CD4-positive, CD25-positive, alpha-beta regulatory T cell (primary cell): ENCODE measurements around the gene RPS6KA2. TPM values are rescaled to one million over a fixed set of nuclear protein-coding genes. Genes with fewer than 3 reads are reported as not detected.
A peak's percentile ranks its signal among the peaks of the same experiment; 100 is the strongest.

Experiments
- ATAC-seq, 2 donors: fragments of 150-1000 bp; cut with Tn5 transposase; one replicate each; pipeline ENCODE4 v1.10.0; 2021; ENCODE audit warnings: low read depth in 2 of 2, moderate number of reproducible peaks in 2 of 2, moderate library complexity in 1 of 2
- DNase-seq, 3 donors: peaks; one replicate each; pipeline versions ENCODE4 v3.0.0 to v3.0.0-alpha.2; 2012 to 2022; ENCODE audit warnings: mixed read lengths in 1 of 3
- H3K27ac ChIP-seq: one replicate; pipeline ENCODE4 v1.7.0; 2013; ENCODE audit warnings: mild to moderate bottlenecking, low read length; ENCODE audit not compliant: insufficient read depth, poor library complexity, severe bottlenecking
- H3K27me3 ChIP-seq: one replicate; pipeline ENCODE4 v1.7.0; 2013; ENCODE audit warnings: low read length; ENCODE audit not compliant: control insufficient read depth, insufficient read depth
- H3K36me3 ChIP-seq: one replicate; pipeline ENCODE4 v1.7.0; 2013; ENCODE audit warnings: mild to moderate bottlenecking, low read length, moderate library complexity; ENCODE audit not compliant: control insufficient read depth, insufficient read depth
- H3K4me1 ChIP-seq: 2 replicates; pipeline ENCODE4 v1.7.0; 2013; ENCODE audit warnings: mild to moderate bottlenecking, low read length; ENCODE audit not compliant: insufficient read depth, control insufficient read depth, poor library complexity, severe bottlenecking
- H3K4me3 ChIP-seq: one replicate; pipeline ENCODE4 v1.7.0; 2013; ENCODE audit warnings: low read depth, mild to moderate bottlenecking, low read length, moderate library complexity
- H3K9me3 ChIP-seq, 2 experiments: 1 replicate in 1 of 2; 2 replicates in 1 of 2; pipeline ENCODE4 v1.7.0; 2013; ENCODE audit warnings: low read length in 2 of 2, mild to moderate bottlenecking in 1 of 2, moderate library complexity in 1 of 2; ENCODE audit not compliant: control insufficient read depth in 2 of 2
- H3K27ac Mint-ChIP-seq, 3 donors: one replicate each; pipeline ENCODE4 v1.8.0; 2020 to 2022; ENCODE audit warnings: mild to moderate bottlenecking in 3 of 3, mixed read lengths in 3 of 3, moderate library complexity in 2 of 3
- H3K27me3 Mint-ChIP-seq: one replicate; pipeline ENCODE4 v1.8.0; 2022; ENCODE audit warnings: mild to moderate bottlenecking, mixed read lengths
- H3K36me3 Mint-ChIP-seq: one replicate; pipeline ENCODE4 v1.8.0; 2020; ENCODE audit warnings: mixed read lengths
- H3K4me1 Mint-ChIP-seq, 4 donors: one replicate each; pipeline ENCODE4 v1.8.0; 2020 to 2022; ENCODE audit warnings: mixed read lengths in 4 of 4, mild to moderate bottlenecking in 1 of 4
- H3K4me3 Mint-ChIP-seq, 4 donors: one replicate each; pipeline ENCODE4 v1.8.0; 2020 to 2022; ENCODE audit warnings: mild to moderate bottlenecking in 4 of 4, mixed read lengths in 4 of 4, moderate library complexity in 3 of 4
- H3K9me3 Mint-ChIP-seq, 7 donors: one replicate each; pipeline ENCODE4 v1.8.0; 2020 to 2022; ENCODE audit warnings: mixed read lengths in 7 of 7, mild to moderate bottlenecking in 3 of 7, moderate library complexity in 2 of 7
- polyA plus RNA-seq, 4 donors: library from polyadenylated mRNA; unstranded; fragments of 300-500 nt; fragmentation: Illumina TruSeq; gene quantifications; one replicate each; pipeline ENCODE4 v1.2.3, GENCODE V29; 2021
- total RNA-seq: library from RNA; stranded (reverse); gene quantifications from one replicate; pipeline ENCODE4 v1.2.3, GENCODE V29; 2022

RPS6KA2 gene
- total and polyA plus RNA-seq, 5 donors from 2014 or later = 3.3 to 7.4 (median 5.2) TPM

DNA sequence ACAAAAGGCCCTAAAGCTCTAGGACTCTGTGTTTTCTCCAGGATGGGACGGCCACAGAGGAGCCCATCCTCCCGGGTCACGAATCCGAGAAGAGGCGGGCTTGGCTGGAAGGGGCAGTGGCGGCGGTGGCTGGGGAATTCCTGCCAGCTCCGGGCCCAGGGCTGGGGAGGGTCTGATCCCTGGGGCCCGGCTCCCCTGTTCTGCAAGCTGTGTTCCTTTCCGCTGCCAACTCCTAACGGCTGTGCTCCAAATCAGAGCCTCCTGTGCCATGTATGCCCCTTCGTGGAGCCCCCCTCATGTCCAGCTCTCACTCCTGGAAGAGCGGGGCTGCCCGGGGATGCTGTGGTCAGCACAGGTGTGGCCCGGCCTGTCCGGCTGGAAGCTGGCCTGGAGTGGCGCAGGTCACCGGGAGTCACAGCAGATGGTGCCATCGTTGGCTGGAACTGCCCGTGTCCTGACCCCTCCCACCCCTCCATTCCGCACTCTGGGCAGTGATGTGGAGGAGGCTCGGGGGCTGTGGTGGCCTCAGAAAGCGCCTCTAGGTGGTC is 156.1 kb downstream of the RPS6KA2 start:
- Histone ChIP-seq H3K36me3 (no peaks in the 10 kb centered on the region), H3K4me3 (no peak overlapping the region), H3K4me1 (no peaks in the 10 kb centered on the region), H3K9me3 (no peaks in the 10 kb centered on the region), H3K27ac (no peak overlapping the region), H3K27me3 (no peaks in the 10 kb centered on the region)
- H3K27ac Mint-ChIP-seq = no peak overlapping the region
- ATAC-seq (no peak), DNase-seq (no peak)
- no peaks in the 10 kb centered on the region for H3K9me3 Mint-ChIP-seq
- H3K4me3 Mint-ChIP-seq = no peak overlapping the region
- peaks cover 0 to 5% (median 0%) of the 10 kb centered on the region in 4 donors for H3K4me1 Mint-ChIP-seq
- peaks cover 14% of the 10 kb centered on the region for H3K36me3 Mint-ChIP-seq
- no peaks in the 10 kb centered on the region for H3K27me3 Mint-ChIP-seq

DNA sequence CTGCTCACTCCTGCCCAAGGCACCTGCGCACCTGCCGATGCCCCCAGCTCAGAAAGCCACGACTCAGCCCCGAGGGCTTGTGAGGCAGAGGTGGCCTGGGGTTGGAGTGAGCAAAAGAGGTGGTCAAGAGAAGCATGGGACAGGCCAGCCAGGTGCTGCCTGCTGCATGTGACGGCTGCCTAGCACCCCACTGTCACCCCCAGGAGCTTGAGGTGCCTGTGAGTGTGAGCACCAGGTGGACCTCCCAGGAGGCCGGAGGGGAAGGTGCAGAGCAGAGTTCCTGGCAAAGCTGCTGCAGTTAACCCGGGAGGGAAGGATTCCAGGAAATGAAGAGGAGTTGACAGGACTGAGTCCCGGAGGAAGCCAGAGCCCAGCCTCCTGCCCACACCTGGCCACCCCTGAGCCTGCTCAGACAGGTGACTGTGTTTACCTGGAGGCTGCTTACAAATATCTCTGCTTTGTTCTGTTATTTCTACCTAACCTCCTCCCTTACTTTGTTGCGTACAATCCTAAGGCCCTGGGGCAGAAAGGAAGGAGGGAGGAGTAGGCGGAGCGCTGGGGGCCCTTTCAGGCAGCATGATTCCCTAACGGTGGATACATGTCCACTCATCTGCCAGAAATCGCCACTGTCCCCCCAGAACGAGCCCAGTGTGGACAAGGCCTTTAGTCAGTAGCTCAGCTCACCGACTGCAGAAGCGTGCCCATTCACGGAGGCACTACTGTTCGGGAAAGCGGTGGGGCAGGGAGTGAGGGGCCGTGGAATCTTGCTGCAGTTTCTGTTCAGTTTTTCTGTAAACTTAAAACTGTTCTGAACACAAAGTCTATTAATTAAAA is 156.8 kb downstream of the RPS6KA2 start:
- peak overlapping the region in 1 of 4 donors; percentile 77 for H3K4me3 Mint-ChIP-seq

DNA sequence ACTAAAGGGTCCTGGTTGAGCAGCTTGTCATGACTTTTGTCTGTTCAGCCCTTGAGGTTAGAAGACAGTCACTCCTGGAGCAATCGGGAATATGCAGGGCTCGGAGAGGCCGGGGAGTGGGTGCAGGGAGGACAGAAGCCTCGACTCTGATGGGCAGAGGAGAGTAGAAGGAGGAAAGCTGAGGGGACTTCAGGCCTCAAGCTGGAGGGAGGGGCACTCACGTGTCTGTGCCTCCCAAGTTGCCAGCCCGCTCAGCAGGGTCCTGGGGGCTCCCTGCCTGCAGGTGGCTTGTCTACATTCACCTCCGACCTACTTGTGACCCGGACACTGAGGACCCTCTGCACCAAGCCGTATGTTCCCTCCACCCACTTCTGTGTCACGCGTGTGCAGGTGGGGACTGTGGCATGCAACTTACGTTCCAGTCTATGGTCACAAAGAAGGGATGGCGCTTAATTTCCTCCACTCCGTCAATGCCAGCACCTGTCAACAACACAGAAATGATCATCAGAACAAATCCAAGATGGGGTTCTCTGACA is 157.6 kb downstream of the RPS6KA2 start:
- no peaks in the 10 kb centered on the region for H3K27me3 ChIP-seq
- H3K27ac Mint-ChIP-seq = no peak overlapping the region
- no peaks in the 10 kb centered on the region for H3K4me1 ChIP-seq
- H3K9me3 Mint-ChIP-seq = no peaks in the 10 kb centered on the region
- no peak overlapping the region for H3K4me3 ChIP-seq
- H3K9me3 ChIP-seq = no peaks in the 10 kb centered on the region
- H3K36me3 Mint-ChIP-seq = peaks cover 14% of the 10 kb centered on the region
- H3K27ac ChIP-seq = no peak overlapping the region
- no peaks in the 10 kb centered on the region for H3K36me3 ChIP-seq
- no peaks in the 10 kb centered on the region for H3K27me3 Mint-ChIP-seq
- DNase-seq = no peak
- ATAC-seq = no peak
- no peak overlapping the region for H3K4me3 Mint-ChIP-seq
- H3K4me1 Mint-ChIP-seq = peaks cover 0 to 5% (median 0%) of the 10 kb centered on the region in 4 donors

More for the DNA sequence above, 156.8 kb downstream of the RPS6KA2 start:
- Mint-ChIP-seq H3K27me3 (no peaks in the 10 kb centered on the region), H3K4me1 (peaks cover 0 to 5% (median 0%) of the 10 kb centered on the region in 4 donors), H3K27ac (no peak overlapping the region), H3K36me3 (peaks cover 14% of the 10 kb centered on the region), H3K9me3 (no peaks in the 10 kb centered on the region)
- Histone ChIP-seq H3K27ac (no peak overlapping the region), H3K36me3 (no peaks in the 10 kb centered on the region), H3K4me1 (no peaks in the 10 kb centered on the region), H3K27me3 (no peaks in the 10 kb centered on the region), H3K9me3 (no peaks in the 10 kb centered on the region), H3K4me3 (no peak overlapping the region)
- ATAC-seq (no peak), DNase-seq (no peak)

DNA sequence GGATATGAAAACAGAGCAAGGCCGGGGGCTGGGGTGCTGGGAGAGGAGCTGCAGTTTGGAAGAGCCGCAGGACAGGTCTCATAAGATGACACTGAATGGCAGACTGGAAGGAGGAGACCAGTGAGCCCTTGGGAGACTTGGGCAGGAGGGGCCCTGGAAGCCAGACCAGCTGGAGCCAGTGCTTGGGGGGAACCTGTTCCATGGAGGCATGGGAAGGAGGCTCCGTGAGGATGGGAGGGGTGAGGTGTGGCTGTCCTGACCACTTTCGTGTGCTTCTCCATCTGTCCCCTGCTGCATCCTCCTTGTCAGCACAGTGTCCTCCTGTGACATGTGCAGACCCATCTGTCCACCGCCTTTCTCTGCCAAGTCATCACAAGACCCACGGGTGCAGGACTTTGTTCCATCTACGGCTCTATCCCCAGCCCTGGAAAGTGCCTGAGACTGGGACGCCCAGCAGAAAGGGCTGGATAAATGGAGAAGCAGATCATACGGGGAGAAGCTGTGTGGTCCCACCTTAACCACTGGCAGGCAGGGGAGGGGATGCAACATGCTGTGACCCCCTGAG is 159.5 kb downstream of the RPS6KA2 start:
- Mint-ChIP-seq H3K36me3 (peaks cover 14% of the 10 kb centered on the region), H3K4me1 (peaks cover 0 to 5% (median 0%) of the 10 kb centered on the region in 4 donors), H3K4me3 (no peak overlapping the region), H3K27ac (peak overlapping the region in 1 of 3 donors; percentile 2), H3K9me3 (no peaks in the 10 kb centered on the region), H3K27me3 (no peaks in the 10 kb centered on the region)
- H3K9me3 ChIP-seq = no peaks in the 10 kb centered on the region
- DNase-seq (no peak), ATAC-seq (no peak)
- no peaks in the 10 kb centered on the region for H3K27me3 ChIP-seq
- H3K4me3 ChIP-seq = no peak overlapping the region
- no peak overlapping the region for H3K27ac ChIP-seq
- H3K36me3 ChIP-seq = no peaks in the 10 kb centered on the region
- H3K4me1 ChIP-seq = no peaks in the 10 kb centered on the region

DNA sequence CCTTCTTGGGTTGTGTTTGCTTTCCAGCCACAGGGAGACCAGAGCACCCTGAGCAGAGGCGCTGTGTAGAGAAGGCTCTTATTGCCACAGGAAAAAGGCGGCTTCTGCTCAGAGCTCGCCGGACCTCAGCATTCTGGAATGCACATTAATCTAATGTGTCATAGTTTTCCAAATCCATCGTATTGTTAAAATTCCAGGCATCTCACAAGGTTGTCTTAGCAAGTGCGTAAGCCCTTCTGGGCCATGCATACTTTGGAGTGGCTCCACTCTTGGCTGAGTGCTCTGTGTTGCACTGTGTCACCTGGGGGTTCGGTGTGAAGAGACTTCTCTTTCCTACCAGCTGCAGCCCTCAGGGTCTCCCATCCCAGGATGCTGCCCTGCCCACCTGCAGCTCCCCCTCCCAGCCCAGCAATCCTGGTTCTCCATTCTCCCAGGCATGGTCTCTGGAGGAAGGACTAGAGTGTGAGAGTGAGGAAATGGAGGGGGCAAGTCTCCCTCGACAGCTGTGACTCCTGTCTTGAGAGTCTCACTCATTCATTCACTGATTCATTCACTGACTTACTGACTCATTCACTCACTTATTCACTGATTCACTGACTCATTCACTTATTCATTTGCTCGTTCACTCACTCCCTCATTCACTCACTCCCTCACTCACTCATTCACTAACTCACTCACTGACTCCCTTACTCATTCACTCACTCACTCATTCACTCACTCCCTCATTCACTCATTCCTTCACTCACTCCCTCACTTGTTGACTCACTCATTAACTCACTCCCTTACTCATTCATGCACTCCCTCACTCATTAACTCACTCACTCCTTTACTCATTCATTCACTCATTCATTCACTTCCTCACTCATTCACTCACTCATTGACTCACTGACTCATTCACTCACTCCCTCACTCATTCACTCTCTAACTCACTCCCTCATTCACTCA is 160.6 kb downstream of the RPS6KA2 start:
- Mint-ChIP-seq H3K9me3 (no peaks in the 10 kb centered on the region), H3K27ac (peak overlapping the region in 2 of 3 donors; percentile 53 to 56), H3K27me3 (no peaks in the 10 kb centered on the region), H3K36me3 (peaks cover 14% of the 10 kb centered on the region), H3K4me1 (peaks cover 0 to 5% (median 0%) of the 10 kb centered on the region in 4 donors), H3K4me3 (no peak overlapping the region)
- Histone ChIP-seq H3K36me3 (no peaks in the 10 kb centered on the region), H3K9me3 (no peaks in the 10 kb centered on the region), H3K4me1 (no peaks in the 10 kb centered on the region), H3K27me3 (no peaks in the 10 kb centered on the region), H3K27ac (no peak overlapping the region), H3K4me3 (no peak overlapping the region)
- ATAC-seq (no peak), DNase-seq (no peak)

DNA sequence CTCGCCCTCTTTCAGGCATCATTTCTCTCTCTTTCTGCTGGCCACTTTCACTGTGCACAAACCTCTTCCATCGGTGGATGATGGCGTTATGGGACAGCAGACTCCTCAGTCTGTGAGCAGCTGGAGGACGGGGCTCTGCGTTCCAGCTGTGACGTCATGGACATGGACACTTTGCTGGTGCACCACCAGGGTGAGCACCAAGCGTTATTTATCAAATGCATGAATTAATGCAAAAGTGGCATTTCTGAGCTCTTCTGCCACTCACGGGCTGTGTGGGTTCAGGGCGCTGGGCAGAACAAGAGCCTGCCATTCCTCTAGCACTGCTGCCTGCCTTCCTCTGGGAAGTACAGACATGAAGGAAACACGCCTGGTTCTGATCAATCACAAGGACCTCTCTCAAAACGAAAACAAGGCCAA is 161.4 kb downstream of the RPS6KA2 start:
- H3K27me3 Mint-ChIP-seq = no peaks in the 10 kb centered on the region
- H3K27ac Mint-ChIP-seq = peak overlapping the region in 1 of 3 donors; percentile 56
- peaks cover 14% of the 10 kb centered on the region for H3K36me3 Mint-ChIP-seq
- Histone ChIP-seq H3K27me3 (no peaks in the 10 kb centered on the region), H3K4me3 (no peak overlapping the region), H3K4me1 (no peaks in the 10 kb centered on the region), H3K9me3 (no peaks in the 10 kb centered on the region), H3K27ac (no peak overlapping the region), H3K36me3 (no peaks in the 10 kb centered on the region)
- no peak for ATAC-seq
- H3K4me1 Mint-ChIP-seq = peaks cover 0 to 5% (median 0%) of the 10 kb centered on the region in 4 donors
- H3K9me3 Mint-ChIP-seq = no peaks in the 10 kb centered on the region
- DNase-seq = no peak
- no peak overlapping the region for H3K4me3 Mint-ChIP-seq

DNA sequence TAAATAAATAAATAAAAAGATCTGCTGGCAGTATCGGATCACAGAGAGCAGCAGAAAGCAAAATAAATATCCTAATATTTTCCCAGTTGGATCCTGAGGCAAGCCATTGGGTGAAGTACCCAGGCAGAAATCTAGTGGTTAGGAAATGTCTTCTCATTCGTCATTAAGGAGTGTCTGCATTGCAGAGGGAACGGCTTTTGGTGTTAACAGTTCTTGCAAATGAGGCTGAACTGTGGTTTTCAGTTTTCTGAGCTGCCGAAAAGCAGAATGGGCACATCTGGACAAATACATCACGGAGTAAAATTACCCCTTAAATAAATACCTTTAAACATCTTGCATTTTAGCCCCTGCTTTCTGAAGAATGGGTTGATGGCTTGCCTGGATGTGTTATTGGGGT is 162.1 kb downstream of the RPS6KA2 start:
- peaks cover 14% of the 10 kb centered on the region for H3K36me3 Mint-ChIP-seq
- no peak overlapping the region for H3K4me3 Mint-ChIP-seq
- ATAC-seq (no peak), DNase-seq (no peak)
- no peaks in the 10 kb centered on the region for H3K4me1 ChIP-seq
- H3K4me3 ChIP-seq = no peak overlapping the region
- H3K27me3 ChIP-seq = no peaks in the 10 kb centered on the region
- no peaks in the 10 kb centered on the region for H3K9me3 Mint-ChIP-seq
- H3K9me3 ChIP-seq = no peaks in the 10 kb centered on the region
- H3K36me3 ChIP-seq = no peaks in the 10 kb centered on the region
- no peak overlapping the region for H3K27ac ChIP-seq
- H3K27ac Mint-ChIP-seq = no peak overlapping the region
- no peaks in the 10 kb centered on the region for H3K27me3 Mint-ChIP-seq
- H3K4me1 Mint-ChIP-seq = peaks cover 0 to 5% (median 0%) of the 10 kb centered on the region in 4 donors
